Fibroblast of pulmonary artery (primary cell): Measurements from ENCODE around the gene ENGASE.

Source experiments
- DNase-seq: peaks from one replicate; pipeline ENCODE4 v3.0.0-alpha.2; 2010; ENCODE audit warnings: low read depth
- H3K4me3 ChIP-seq: replicated peaks from 2 replicates; pipeline ENCODE4 v1.5.1; 2011; ENCODE audit warnings: low read depth, mild to moderate bottlenecking, control low read depth, low read length, moderate library complexity
- TF ChIP-seq, protein P1 (sequence below): IDR thresholded peaks from 2 replicates; pipeline ENCODE4 v1.5.1; 2011; ENCODE audit warnings: mild to moderate bottlenecking, control low read depth, low read length, inconsistent platforms; ENCODE audit errors: missing control alignments

The ENGASE gene

GRCh38 chr17:79080761-79081290 is 6.2 kb downstream of the ENGASE start:
- H3K4me3 ChIP-seq: no peak overlapping the region

GRCh38 chr17:79081571-79082276 is 7.1 kb downstream of the ENGASE start:
- no peak overlapping the region for H3K4me3 ChIP-seq

More at GRCh38 chr17:79080761-79081290, 6.2 kb downstream of the ENGASE start:
- DNase-seq: no peak
- TF ChIP-seq, protein P1, sequence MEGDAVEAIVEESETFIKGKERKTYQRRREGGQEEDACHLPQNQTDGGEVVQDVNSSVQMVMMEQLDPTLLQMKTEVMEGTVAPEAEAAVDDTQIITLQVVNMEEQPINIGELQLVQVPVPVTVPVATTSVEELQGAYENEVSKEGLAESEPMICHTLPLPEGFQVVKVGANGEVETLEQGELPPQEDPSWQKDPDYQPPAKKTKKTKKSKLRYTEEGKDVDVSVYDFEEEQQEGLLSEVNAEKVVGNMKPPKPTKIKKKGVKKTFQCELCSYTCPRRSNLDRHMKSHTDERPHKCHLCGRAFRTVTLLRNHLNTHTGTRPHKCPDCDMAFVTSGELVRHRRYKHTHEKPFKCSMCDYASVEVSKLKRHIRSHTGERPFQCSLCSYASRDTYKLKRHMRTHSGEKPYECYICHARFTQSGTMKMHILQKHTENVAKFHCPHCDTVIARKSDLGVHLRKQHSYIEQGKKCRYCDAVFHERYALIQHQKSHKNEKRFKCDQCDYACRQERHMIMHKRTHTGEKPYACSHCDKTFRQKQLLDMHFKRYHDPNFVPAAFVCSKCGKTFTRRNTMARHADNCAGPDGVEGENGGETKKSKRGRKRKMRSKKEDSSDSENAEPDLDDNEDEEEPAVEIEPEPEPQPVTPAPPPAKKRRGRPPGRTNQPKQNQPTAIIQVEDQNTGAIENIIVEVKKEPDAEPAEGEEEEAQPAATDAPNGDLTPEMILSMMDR: no peak

DNA sequence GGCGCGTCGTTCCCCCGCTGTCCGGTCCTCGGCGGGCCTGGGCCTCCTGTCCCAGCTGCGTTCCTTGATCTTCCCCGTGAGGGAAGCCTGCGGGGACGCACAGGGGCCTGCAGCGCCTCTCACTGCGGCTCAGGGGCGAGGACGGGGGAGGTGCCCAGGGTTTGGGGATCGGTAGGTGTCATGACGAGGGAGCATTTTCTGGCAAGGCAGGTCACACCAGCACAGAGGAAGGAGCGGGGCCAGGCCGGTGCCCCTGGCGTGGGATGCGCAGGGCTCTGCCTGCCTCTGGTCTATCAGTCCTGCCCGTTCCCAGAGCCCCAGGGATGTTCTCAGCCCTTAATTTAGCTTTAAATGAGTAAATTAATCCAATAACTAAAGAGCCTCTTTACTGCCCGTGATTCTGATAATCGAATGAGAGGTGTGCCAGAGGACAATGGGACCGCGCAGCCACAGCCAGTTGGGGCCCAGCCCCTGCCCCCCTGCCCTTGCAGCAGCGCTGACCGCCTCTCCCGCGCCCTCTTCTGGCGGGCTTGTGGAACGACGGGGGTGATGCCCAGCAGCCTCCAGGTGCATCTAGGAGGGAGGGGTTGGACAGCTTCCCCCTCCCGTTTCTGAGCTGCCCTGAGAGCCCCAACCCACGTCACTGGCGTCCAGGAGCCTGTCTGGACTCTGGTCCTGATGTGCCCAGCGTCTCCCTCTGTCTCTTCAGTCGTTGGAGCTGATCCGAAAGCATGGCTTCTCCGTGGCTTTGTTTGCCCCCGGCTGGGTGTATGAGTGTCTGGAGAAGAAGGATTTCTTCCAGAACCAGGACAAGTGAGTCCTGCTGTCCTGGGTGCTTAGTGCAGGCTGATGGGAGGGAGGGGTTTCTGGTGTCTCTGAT is 7.9 kb downstream of the ENGASE start:
- TF ChIP-seq, protein P1: peak; percentile 86
- H3K4me3 ChIP-seq: no peak overlapping the region
- DNase-seq: peak; percentile 38

More at GRCh38 chr17:79081571-79082276, 7.1 kb downstream of the ENGASE start:
- TF ChIP-seq, protein P1: no peak
- no peak for DNase-seq

- no peak overlapping the region for H3K4me3 ChIP-seq
- DNase-seq: no peak
- TF ChIP-seq, protein P1: no peak
These were observed 8.8 kb downstream of the ENGASE start for GRCh38 chr17:79083191-79083971.

GRCh38 chr17:79084291-79085153 is 9.9 kb downstream of the ENGASE start:
- no peak for DNase-seq
- H3K4me3 ChIP-seq: no peak overlapping the region
- TF ChIP-seq, protein P1: no peak
